ENCODE measurements around the gene ARRDC3.
A peak's percentile ranks its signal among the peaks of the same experiment; 100 is the strongest.

ARRDC3 gene

GRCh38 chr5:91384671-91385430, 1.7 kb upstream of the ARRDC3 start:
- peak; percentile 90 for DNase-seq

- DNase-seq, result peak; percentile 38
Measured at GRCh38 chr5:91383956-91384300, 811 bp upstream of the ARRDC3 start.

DNA sequence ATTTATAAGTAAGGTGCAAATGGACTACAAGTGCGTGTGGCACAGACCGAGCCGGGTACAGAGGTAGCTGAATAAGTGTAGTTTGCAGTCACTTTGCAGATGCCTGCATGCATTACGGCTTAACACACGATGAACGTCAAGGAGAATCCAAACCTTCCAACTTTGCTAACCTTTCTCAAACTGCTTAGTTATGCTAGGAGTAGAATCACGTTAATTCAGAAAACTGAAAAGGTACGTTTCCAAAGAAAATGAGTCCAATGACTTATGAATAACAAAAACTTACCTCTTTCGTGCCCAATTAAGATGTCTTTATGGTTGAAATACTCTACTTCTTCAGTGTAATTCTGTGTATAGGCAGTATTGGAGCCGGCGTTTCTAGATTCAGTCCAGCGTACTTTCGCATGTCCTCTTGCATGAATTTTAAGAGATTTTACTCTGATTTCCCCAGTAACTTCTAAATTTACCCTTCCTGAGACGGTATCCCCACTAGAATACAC, 539 bp downstream of the ARRDC3 start:
- DNase-seq, result peak; percentile 44

- peak; percentile 32 for DNase-seq
Measured at GRCh38 chr5:91381774-91382359, 1.2 kb downstream of the ARRDC3 start.

GRCh38 chr5:91381239-91381773, 1.8 kb downstream of the ARRDC3 start:
- no peak for DNase-seq

DNA sequence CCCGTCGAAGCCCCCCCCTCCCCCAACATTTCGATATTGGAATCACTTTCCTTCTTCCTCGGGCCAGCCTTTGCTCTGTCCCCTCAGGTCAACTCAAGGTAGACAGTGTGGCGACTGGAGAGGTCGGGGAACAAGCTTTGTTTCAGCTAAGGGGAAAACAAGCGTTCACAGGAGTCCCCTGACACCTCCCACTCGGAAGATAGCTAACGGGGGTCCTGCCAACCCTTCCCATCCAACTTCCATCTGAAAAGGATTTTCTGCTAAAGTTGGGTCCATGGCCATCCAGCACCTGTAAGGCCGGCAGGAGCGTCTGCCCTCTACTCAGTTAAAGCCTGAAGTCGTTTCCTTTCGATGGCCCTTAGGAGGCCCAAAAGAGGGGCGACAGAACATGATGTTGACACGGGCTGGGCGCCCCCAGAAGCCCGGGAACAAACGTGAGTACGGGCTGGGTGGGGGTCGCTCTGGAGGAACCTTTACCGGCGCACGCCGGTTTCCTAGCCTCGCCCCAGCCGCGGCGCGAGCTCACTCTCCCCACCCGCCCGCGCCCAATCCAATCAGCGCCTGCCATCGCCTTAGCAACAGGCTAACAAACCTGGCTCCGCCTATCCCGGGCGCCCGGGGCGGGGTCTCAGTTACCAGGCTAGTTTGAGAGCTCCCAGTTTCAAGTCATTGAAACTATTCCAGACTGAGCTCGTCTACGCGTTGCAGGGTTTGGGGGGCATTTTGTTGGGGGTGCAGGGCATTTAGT, 2.5 kb downstream of the ARRDC3 start:
- DNase-seq, result peak; percentile 84

DNA sequence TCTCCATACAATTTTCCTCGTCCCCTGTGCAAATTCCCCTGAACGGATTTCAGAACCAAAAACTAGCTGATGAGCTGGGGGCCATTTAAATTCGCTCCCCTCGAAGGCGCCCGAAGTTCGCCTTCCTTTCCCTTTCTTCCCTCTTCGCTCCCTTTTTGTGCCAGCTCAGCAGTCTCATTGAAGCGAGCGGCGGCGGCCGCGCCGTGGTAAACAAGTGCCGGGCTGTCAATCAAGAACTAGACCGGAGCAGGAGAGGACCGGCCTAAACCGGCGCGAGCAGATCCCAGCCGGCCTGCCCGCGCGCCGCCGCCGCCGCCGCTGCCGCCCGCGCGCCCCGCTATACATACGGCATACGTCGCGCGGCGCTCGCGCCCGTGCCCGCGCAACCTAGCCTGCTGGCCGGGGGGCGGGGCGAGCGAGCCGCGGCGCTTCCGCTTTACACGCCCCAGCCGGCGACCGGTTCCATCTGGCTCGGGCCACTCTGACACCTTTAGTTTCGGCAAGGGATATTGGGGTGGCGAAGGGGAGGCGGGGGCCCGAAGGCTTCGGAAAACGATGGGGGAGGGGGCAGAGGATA, 3.1 kb downstream of the ARRDC3 start:
- DNase-seq, result peak; percentile 81

DNA sequence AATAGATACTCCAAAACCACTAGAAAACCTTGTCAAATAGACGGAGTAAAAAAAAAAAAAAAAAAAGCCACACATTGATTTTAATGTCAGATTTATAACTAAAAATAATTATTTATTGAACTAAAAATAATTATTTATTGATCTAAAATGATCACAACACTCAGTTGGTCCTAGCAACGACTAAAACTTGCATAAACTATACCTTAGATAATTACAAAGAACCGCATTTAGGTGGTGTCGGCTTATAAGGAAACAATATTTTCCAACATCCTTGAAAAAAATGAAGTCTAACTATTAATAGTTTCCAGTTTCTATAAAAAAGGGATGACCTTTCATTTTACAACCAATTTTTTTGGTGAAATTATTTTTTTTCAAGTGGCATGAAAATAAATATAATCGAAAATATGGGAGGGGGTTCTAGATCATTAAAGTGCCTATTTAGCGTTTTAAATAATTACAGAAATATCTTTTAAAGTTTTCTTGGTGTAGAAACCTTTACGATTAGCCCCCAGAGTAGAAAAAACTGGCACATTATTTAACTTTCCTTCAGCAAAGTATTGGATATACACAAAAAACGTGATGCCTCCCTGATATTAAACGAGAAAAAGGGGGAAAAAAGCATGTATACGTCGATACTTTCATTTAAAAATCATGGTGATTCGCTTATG, 3.7 kb downstream of the ARRDC3 start:
- DNase-seq, result no peak

- DNase-seq, result no peak
Measured at GRCh38 chr5:91378752-91379211, 4.3 kb downstream of the ARRDC3 start.

- no peak for DNase-seq
Measured at GRCh38 chr5:91374893-91375520, 8.1 kb downstream of the ARRDC3 start.

DNA sequence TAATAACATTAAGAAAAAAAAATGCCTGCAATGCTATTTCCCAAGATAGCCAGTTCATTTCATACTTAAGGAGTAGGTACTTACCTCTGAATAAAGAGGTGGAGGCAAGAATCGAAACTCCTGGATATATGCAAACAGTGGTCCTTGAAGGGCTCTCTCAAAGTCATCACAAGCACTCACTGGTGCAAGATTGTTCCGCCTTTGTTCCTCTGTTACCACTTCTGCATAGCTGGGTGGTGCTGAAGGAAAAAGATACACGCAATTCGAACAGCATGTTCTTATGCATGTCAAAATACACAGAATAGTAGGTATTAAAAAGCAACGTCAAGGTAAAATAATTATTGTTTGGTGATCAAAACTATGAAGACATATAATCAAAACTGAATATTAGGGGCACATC, 9.5 kb downstream of the ARRDC3 start:
- DNase-seq, result no peak

- DNase-seq, result no peak
Measured at GRCh38 chr5:91373006-91373405, 10.1 kb downstream of the ARRDC3 start.

- no peak for DNase-seq
Measured at GRCh38 chr5:91369480-91369879, 13.6 kb downstream of the ARRDC3 start.

GRCh38 chr5:91367908-91368648, 15.0 kb downstream of the ARRDC3 start:
- no peak for DNase-seq

- no peak for DNase-seq
Measured at GRCh38 chr5:91367344-91367743, 15.8 kb downstream of the ARRDC3 start.

- no peak for DNase-seq
Measured at GRCh38 chr5:91366551-91366950, 16.6 kb downstream of the ARRDC3 start.

DNA sequence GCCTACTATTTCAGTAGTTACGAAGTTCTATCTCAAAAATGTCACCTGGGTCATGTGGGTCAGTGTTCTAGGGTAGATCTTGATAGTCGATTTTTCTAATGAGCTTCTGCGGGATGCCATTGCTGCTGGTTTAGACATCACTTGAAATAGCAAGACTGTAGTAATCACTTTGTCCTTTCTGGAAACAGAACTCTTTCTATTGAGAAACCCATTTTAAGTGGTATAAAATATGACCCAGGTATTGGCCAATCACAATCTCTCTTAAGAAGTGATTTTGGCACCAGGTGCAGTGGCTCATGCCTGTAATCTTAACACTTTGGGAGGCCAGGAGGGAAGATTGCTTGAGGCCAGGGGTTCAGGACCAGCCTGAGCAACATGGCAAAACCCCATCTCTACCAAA, 17.6 kb downstream of the ARRDC3 start:
- DNase-seq, result no peak

GRCh38 chr5:91362935-91363334, 20.2 kb downstream of the ARRDC3 start:
- DNase-seq, result no peak

- no peak for DNase-seq
Measured at GRCh38 chr5:91361790-91362189, 21.3 kb downstream of the ARRDC3 start.

DNA sequence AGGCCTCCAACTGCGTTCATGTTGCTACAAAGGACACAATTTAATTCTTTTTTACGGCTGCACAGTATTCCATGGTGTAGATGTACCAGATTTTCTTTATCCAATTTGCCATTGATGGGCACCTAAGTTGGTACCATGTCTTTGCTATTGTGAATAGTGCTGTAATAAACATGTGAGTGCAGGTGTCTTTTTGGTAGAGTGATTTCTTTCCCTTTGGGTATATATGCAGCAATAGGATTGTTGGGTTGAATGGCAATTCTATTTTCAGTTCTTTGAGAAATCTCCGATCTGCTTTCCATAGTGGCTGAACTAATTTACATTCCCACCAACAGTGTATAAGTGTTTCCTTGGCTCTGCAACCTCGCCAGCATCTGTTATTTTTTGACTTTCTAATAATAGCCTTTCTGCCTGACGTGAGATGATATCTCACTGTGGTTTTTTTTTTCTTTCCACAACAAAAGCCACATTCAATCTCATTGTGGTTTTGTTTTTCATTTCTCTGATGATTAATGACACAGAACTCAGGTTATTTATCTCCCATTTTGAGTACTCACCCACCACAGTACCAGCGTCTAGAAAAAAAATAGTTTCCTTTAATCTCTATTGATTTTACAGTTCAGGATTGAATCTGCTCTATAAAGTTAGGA, 21.9 kb downstream of the ARRDC3 start:
- DNase-seq, result no peak

All from SHP77 treated with DMSO at 0.1 percent for 48 hours (cell line).